Urothelium cell line (cell line): ENCODE results near the gene EXOC3L1.
A peak's percentile ranks its signal among the peaks of the same experiment; 100 is the strongest.

ENCODE experiments used
- DNase-seq: peaks from one replicate; pipeline ENCODE4 v3.0.0; 2011; ENCODE audit warnings: low spot score, mixed read lengths
- FAIRE-seq: peaks from 2 replicates; lab custom pipeline; 2011; peaks lifted over from hg19 to GRCh38; lab: Jason Lieb, UNC

The EXOC3L1 gene, protein sequence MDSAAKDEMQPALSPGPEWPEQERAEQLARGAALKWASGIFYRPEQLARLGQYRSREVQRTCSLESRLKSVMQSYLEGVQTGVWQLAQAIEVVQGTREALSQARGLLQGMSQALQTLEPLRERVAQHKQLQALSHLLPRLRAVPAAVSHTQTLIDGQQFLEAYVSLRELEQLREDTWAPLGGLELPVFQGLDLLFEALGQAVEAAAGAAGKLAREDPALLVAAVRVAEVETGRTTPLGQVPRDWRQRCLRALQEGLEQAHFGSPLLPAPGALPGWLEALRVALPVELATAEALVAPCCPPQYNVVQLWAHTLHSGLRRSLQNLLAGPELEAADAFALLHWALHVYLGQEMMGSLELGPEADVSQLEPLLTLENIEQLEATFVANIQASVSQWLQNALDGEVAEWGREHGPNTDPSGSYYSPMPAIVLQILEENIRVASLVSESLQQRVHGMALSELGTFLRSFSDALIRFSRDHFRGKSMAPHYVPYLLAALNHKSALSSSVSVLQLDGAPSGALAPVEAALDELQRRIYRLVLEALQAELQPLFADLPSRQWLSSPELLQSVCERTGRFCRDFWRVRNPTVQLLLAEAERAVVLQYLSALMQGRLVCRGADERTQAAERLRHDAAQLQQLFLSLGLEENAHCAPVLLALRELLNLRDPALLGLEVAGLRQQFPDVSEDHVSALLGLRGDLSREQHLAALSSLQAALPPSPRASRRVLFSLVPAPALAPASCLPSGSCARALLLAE

GRCh38 chr16:67190041-67190440, at the start of gene EXOC3L1:
TSS of gene EXOC3L1 (minus strand) at chr16:67190136. CDS start at chr16:67189676, 460 bp downstream.
- DNase-seq (no peak), FAIRE-seq (no peak)

DNA sequence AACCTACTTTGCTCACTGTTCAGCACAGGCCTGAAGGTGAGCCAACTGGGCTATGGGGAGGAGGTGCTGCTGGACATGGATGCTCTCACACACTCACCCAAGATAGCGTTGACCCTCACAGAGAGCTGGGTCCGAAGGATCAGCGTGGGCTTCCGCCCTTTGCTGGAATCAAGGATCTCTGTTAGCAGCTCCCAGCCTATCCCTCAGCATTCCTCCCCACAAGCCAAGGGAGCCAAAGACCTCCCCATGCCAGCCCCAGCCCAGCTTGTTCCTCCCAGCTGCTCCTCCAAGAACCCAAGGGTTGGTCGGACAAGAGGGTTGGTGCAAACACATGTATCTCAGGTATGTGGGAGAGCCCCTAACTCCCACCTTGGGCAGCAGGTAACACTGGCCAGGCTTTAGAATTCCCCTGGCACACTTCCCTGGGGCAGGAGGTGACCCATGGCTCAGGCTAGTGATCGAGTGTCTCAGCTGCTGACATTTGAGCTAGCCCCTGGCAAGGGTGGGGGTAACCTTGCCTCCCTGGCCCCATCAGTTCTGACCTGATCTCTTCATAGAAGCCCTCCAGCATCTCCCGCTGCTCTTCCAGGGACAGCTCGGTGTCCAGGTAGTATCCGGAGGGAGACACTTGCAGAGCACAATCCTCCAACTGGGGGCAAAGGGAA, 49.0 kb upstream of the EXOC3L1 start:
- no peak for FAIRE-seq
- DNase-seq: no peak

DNA sequence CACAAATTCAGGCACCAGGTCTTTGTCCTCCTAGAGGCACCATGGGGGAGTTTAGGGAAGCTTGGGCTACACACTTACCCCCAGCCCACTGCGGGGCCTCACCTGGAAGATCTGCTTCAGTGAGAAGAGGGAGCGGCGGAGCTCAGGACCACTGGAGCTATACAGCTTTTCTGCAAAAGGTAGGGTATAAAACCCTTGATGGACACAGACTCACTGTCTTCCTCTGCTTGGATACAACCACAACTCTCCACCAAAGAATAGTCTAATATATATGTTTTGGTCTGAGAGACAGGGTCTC, 48.3 kb upstream of the EXOC3L1 start:
- no peak for DNase-seq
- no peak for FAIRE-seq

GRCh38 chr16:67237396-67238277, 47.7 kb upstream of the EXOC3L1 start:
- FAIRE-seq (no peak), DNase-seq (no peak)

DNA sequence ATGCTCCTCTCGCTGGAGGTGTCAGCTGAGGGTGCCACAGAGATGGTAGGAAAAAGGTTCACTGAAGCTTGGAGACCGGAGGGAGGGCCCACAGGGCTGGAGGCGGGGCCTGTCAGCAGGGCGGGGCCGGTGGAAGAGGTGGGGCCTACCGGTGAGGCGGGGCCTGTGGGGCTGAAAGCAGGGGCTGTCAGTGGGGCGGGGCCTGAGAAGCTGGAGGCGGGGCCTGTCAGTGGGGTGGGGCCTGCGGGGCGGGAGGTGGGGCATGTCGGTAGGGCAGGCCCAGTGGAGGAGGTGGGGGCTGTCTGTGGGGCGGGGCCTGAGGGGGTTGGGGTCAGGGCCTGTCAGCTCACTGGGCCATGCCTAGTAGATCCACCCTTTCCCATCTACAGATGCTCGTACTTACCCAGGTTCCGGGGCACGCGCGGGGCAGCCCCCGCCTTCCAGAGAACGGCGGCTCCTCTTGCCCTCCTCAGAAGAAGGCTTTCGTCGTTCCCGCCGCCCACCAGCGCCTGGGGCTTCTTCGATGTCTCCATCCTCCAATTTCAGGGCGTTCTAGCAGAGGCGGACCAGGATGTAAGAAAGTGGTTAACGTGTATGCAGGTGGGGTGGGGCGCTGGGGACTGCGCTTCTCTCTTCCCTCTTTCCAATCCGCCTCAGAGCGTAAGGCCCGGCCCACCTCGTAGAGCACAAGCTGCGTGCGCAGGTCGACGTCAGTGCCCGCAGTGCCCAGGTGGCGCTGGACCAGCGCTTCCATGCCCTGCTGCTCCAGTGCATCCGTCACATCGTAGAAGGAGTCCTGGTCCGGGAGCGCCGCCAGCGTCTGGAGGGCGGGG, 46.8 kb upstream of the EXOC3L1 start:
- FAIRE-seq (no peak), DNase-seq (peak; percentile 79)

- no peak for FAIRE-seq
Observed at GRCh38 chr16:67235816-67236562, 46.1 kb upstream of the EXOC3L1 start.

DNA sequence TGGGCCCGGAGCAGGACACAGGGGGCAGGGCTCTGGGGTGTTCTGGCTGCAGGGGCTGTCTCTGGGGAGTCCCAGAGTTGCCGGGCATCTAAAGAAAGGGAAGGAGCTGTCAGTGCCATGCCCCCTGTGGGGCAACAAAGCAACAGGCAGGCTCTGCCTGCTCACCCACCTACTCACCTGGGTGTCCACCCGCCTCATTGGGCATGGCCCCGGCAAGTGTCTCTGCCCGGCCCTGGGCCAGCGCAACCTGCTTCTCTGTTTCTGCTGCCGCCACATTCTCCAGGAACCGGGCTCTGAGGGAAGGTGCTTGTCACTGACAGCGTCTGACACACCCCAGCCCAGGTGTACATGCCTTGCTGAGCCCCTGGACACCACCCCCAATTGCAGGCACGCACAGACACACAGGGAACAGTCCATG, 44.3 kb upstream of the EXOC3L1 start:
- FAIRE-seq: no peak

More at GRCh38 chr16:67235816-67236562, 46.1 kb upstream of the EXOC3L1 start:
- DNase-seq: no peak

DNA sequence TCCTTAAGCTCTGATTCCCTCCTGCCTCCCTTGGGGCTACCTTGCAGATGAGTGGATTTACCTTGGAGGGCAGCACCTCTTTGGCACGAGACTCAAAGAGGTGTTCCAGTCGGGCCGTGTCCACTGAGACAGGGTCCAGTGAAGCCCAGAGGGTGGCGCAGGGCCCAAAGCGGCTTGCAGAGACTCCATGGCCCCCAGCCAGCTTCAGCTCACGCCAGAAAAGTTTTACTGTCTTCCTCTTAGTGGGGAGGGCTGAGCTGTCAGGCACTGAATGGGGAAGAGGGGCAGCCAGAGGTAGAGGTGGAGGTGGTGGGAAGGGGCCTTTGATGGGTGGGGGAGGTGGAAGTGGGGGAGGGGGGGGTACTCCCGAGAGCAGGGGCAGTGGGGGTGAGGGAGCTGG, 43.7 kb upstream of the EXOC3L1 start:
- FAIRE-seq (no peak), DNase-seq (no peak)

More for the DNA sequence above, 44.3 kb upstream of the EXOC3L1 start:
- no peak for DNase-seq

- no peak for DNase-seq
- FAIRE-seq: no peak
Observed at GRCh38 chr16:67230809-67231660, 41.1 kb upstream of the EXOC3L1 start.

DNA sequence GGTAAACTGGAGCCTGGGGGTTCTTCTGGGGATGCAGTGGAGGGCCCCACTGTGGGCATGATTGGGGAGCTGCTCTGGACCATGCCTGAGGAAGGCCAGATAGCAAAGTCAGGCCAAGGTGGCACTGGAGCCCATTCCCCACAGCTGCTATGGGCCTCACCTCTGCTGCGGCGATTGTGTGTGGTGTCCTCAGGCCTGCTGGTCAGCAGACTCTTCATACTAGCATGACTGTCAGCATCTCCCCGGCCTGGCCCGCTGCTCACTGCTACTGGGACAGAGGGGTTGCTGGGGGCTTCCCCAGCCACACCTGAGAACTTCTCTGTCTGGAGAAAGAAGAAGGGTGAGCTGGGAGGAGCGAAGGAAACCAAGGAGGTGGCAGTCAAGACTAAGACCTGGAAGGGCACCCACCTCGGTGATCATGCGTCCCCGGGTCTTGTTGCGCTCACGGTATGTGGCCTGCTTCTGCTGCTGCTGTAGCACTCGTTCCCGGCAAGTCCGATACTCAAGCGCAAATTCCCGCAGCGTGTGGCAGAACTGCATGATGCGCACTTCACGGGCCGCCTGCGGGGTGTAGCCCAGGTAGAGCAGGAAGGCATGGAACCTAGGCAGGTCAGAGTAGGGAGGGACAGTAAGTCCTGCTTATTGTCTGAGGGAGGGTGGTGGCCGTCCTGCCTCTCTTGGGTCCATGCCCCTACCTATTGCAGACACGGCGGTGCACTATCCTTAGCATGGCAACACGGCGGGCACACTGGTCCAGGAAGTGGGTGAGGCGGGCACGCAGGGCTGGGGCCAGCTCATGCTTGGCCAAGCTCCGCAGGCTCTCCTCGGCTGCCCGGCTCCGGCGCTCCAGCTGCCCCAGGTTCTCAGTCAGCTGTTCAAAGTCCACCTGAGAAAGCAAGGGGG, 40.2 kb upstream of the EXOC3L1 start:
- FAIRE-seq: no peak
- no peak for DNase-seq

DNA sequence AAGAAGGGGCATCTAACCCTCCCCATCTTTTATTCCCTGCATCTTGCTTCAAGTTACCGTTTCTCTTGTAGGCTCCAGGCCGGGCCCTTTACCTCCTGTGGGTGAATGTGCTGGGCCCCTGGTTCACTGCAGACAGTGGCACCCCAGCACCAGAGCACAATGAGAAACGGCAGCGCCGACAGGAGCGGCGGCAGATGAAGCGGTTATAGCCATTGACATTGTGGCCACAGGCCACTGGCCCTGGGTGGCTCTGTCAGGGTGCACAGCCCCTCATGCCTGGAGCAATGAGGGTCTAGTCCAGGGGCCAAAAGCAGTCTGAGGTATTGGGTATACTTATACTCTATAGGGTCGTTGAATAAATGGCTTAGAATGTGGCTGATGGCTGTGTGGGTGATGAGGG, 39.0 kb upstream of the EXOC3L1 start:
- FAIRE-seq (no peak), DNase-seq (no peak)

DNA sequence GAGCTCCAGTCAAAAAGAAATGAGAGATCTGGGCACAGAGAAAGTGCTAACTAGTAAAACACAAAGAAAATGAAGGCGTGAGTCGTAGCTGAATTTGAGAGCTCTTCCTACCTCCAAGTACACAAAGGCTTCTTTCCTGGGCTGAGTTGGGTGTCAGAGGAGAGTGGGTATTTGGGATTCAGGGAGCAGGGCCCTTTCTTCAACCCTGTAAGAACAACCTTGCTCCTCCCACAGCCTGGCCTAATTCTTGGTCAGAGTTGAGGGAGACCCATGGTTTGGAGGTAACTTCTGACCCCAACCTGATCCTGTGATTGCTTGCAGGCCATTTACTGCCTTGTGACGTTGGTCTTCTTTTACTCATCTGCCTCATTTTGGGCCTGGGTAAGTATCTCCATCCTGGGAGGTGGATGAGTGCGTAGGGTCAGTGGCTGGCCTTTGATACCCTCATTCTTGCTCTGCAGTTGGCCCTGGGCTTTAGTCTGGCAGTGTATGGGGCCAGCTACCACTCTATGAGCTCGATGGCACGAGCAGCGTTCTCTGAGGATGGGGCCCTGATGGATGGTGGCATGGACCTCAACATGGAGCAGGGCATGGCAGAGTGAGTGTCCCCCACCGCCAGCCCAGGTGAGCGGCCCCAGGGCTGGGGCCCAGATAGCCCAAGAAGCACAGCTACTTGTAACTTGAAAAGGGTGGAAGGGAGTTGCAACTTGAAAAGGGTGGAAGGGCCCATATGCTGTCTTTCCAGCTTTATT, 38.3 kb upstream of the EXOC3L1 start:
- DNase-seq: no peak
- FAIRE-seq: no peak

DNA sequence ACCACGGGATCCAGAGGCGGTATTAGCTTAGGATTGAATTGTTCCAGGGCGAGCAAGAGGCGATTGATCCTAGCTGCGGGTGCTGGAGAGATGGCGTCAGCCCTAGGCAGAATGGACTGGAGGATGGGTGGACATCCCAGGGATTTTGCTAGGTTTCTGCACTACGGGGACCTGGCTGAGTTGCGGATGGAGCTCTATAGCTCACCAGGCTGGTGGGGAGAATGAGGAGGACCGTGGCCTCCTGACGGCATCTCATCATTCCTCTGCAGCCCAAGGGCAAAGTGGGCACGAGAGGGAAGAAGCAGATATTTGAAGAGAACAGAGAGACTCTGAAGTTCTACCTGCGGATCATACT, 37.6 kb upstream of the EXOC3L1 start:
- no peak for FAIRE-seq
- DNase-seq: no peak

DNA sequence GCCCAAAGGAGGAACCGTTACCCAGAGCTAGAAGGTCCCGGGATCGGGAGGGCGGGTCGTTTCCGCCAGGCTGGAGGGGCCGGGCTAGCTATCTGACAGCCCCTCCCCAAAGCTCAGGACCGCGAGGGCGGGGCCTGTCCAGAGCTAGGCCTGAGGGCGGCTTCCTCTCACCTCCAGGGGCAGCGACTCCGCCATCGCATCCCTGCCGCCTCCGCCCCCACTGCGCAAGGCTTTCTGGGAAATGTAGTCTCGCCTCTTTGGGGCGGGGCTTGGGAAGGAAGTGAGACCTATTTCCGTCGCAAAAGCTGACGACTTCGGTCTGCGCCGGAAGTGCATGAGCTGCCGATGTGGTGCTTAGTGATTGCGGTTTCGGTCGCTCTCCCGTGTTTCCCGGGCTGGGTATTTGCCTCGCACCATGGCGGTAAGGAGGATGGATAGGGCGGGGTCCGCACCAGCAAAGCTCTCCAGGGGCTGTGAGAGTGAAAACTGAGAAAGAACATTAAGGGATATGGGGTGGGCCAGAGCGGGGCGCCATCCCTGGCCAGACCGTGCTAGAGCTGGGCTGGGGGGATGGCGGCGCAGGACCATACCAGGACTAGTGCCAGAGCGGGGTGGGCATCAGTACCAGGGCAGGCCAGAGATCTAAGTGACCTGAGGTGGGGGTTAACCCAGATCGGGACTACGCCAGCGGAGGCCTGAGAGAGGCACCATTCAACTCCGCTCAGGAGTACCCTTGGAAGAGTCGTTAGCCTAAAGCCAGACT, 37.0 kb upstream of the EXOC3L1 start, which contains the start of gene TMEM208:
TMEM208 (plus strand) TSS at position 327 of the 763 bp plus-strand sequence; CDS start at position 416, 89 bp downstream.
- DNase-seq: peak; percentile 99
- FAIRE-seq: peak; percentile 77

DNA sequence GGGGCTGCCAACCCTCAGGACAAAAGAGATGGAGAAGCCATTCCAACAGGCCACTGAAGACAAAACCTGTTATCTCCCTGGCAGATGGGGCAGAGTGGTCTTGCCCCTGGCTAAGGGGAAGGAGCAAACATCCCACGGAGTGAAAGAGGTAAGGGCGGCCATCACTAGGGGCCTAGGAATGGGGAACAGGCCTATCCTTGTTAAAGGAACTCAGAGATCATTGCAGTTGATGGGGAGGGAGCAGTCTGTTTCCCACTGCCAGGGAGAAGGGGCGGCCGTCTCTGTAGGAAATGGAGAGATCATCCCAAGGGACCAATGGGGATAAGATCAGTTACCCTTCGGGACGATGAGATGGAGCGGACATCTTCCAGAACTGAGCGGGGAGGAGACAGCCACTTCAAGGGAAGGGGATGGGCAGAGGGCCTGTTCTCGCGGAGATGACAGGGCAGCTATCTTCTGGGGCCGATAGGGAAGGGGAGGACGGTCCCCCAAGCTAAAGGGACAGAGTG, 36.4 kb upstream of the EXOC3L1 start:
- FAIRE-seq: no peak

More for the DNA sequence above, 36.4 kb upstream of the EXOC3L1 start:
- no peak for DNase-seq
